IPS-18c (cell line): ENCODE results near the gene OR52L1.

Experiments used
- H3K4me3 ChIP-seq: 2 replicates; pipeline ENCODE4 v1.7.0; 2013; ENCODE audit warnings: low read depth, mild to moderate bottlenecking, low read length, moderate library complexity; ENCODE audit not compliant: insufficient read depth
- H3K9me3 ChIP-seq: one replicate; pipeline ENCODE4 v1.6.1; 2013; ENCODE audit warnings: mild to moderate bottlenecking, low read length, moderate library complexity; ENCODE audit not compliant: control insufficient read depth, insufficient read depth

The OR52L1 gene

DNA sequence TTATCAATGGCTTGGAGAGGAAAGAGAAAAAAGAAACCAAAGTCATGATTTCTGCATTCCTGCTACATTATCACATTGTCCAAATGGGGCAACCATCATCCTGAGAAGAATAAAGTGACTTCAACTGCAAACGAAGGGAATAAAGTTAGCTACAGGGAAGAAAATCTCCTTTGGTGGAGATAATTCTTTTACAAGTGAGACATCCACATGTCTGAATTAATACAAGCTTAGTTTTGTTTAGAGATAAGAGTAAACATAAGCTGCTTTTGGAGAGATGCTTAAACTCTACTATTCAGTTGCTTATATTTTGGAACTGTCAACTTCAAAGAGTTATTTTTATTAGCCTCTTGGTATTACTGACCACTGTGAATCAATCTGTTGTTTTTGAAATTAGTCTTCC, at the start of gene OR52L1:
Gene OR52L1 (minus strand): TSS at position 101 of the 400 bp plus-strand sequence. CDS start 55 bp downstream, at position 46.
- no peak within 1 kb of the TSS for H3K4me3 ChIP-seq
- no peaks in the 10 kb centered on the region for H3K9me3 ChIP-seq

DNA sequence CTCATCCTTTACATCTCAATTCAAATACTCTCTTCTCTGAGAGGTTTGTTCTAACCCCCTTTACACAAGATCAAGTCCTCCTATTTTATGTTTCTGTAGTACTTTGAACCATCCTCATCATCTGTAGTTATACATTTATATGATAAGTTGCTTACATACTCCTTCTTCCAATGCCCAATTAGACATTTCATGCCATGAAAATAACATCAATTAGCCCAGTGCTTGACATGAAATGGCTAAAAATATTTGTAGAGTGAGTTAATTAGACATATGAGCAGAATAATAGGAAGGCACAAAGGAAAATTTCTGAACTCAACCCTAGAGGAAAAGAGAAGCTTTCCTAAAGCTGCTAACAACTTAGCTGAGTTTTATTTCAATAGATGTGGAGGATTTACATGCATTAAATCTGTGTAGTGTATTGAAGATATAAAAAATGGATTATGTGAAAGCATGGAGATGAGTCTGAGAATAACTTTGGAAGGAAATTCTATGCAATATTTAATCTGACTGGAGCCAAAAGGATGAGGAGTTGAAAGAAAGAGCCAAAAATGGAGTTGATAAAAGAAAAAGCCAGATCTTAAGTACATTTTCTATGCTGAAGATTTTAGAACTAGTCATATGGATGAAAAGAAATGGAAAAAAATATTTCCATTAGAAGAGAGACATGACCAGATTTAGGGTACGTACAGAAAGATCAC, 44.1 kb upstream of the OR52L1 start, which contains the start of gene OR56A1:
Gene OR56A1 (minus strand): TSS at position 51 of the 698 bp plus-strand sequence. CDS start 3,066 bp downstream, outside the sequence.
- Histone ChIP-seq H3K4me3 (no peak within 1 kb of the TSS), H3K9me3 (no peaks in the 10 kb centered on the region)

DNA sequence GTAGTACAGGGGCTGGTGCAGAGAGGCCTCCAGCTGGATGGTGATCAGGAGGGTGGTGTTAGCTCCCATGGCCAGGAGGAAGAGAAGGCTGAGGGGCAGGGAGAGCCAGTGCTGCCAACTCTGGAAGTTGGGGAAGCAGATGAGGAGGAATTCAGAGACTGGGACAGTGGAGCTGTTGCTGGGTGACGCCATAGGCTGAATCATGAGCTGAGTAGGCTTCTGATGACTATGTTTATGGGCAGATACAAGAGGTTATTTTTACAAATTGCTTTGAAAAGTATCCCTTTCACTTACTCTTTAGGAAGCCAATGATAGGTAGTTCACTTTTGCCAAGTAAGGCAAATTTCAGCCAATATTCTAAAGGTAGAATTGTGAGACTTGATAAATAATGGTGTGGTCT, 40.7 kb upstream of the OR52L1 start:
- H3K4me3 ChIP-seq = no peak overlapping the region
- H3K9me3 ChIP-seq = no peaks in the 10 kb centered on the region

DNA sequence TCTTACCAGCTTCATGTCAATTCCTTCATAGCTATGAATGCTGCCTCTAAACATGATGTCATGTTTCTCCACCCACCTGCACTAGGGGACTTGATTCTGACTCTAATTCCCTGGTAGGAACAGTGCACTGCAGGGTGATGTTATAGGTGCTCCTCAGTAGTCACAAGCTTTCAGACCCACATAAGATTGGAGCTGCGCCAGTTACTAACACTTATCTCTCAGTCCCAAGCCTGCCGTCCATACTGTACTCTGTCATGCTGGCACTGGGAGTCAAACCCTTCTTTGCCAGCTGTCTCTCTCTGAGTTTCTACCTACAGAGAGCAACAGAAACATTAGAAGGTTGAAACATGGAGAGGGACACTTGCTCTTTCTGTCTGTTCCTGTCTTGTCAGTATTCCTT, 38.3 kb upstream of the OR52L1 start:
- Histone ChIP-seq H3K9me3 (no peaks in the 10 kb centered on the region), H3K4me3 (no peak overlapping the region)

DNA sequence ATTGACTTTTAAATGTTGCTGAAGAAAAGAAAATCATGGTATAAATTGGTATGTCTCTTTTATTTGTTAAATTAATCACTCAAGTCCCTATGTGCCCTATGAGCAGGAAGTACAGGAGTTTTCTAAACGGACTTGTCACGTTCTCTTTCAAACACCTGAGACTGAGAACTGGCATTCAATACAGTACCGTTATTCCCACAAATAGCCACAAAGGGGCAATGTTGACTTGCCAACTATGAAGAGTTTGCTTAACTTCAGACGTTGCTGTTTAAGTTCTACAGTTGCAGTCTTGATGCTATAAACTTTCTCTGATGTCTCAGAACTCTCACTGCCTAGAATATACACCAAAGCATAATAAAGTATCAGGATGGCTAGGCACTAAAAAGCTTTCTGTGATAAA, 36.2 kb upstream of the OR52L1 start:
- H3K9me3 ChIP-seq = no peaks in the 10 kb centered on the region
- no peak overlapping the region for H3K4me3 ChIP-seq

DNA sequence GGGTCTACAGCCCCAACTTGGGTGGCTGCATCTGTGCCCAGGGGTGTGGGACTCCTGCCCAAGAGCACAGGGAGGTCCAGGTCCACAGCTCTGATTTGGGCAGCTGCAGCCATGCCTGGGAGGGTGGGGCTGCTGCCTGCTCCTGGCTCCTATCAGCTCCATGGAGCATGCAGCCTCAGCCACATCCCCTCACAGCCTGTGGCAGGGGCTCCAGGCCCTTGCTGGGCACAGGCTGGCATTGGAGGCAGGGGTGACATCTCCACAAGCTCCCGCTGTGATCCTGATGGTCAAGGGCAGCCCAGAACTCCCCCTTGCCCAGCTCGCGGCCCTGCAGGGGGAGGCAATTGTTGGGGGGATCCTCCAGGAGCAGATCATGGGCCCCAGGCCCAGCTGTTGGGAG, 26.3 kb upstream of the OR52L1 start:
- Histone ChIP-seq H3K4me3 (no peak overlapping the region), H3K9me3 (peaks cover 2% of the 10 kb centered on the region)

DNA sequence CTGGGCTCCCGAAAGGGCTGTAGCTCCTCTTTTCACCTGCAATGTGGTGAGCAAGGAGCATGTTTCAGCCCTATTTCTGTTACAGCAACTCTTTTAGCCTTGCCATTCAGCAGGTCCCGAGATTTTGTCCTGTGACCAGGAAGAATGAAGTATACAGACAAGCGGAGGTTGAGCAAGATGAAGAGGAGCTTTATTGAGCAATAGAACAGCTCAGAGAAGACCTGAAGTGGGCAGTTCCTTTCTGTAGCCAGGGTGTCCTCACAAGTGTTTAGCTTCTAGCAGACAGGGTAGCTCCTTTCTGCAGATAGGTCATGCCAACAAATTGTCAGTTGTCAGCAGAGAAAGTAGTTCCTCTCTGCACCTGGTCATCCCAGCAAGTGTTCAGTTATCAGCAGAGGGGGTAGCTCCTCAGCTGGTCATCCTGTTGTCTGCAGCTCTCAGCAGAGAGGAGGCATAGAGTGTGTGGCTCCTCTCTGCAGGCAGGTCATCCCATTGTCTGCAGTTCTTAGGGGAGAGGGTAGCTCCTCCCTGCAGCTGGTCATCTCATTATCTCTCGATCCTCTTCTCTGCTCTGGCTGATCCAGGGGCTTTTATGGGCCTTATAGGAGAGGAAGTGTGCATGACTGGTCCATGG, 25.4 kb upstream of the OR52L1 start:
- Histone ChIP-seq H3K9me3 (peaks cover 2% of the 10 kb centered on the region), H3K4me3 (no peak overlapping the region)

DNA sequence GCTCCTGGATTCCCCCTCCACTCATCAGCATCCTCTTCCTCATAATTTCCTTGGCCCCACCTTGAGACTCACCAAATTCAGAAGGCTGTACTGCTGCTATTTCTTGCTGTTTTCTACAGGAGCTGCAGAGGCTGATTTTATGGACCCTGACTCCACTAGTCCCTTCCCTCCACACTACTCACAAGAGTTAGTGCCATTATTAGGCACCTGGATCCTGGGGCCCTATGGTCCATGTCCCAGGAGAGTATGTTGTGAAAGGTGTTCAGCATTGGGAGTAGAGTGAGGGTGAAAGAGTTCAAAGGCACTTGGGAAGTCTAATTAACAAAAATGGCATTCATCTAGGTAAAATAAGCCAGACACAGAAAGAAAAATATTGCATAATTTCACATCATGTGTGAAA, 20.1 kb upstream of the OR52L1 start, which contains the start of gene OR56A4:
Gene OR56A4 (minus strand): TSS at position 101 of the 400 bp plus-strand sequence. CDS start 3,954 bp downstream, outside the sequence.
- no peak within 1 kb of the TSS for H3K4me3 ChIP-seq
- no peaks in the 10 kb centered on the region for H3K9me3 ChIP-seq

DNA sequence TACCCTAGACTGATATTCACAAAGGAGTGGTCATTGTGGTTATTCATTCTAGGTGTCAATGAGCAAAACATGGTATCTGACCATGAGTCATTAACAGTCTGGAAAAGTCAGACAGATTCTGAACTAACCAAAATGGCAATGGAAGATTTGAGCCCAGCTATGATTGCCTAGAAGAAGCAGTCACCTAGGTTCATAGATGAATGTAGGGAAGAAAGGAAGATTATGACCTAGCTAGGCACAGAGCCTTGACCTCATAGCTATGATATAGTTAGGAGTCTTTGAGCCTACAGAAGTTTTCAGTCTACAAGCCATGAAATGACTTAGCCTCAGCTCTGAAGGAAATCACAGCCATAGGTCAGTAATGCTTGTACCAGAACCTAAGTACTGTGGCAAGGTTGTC, 19.6 kb upstream of the OR52L1 start:
- H3K4me3 ChIP-seq = no peak overlapping the region
- H3K9me3 ChIP-seq = no peaks in the 10 kb centered on the region

DNA sequence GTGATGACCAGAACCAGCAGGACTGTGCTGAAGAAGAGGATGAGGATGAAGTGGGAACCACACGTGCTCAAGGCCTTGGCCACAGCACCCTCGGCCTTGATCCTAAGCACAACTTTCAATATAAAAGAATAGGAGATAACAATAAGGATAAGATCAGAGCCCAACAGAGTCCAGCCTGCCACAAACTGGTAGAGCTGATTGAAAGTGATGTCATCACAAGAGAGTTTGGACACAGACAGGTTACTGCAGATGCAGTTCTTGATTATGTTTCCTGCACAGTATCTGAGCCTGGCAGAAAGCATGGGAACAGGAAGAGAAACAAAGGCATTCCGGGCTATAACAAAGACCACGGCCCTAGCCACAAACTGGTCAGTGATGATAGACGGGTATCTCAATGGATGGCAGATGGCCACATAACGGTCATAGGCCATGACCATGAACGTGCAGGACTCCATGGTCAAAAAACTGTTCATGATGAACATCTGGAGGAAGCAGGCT, 15.5 kb upstream of the OR52L1 start:
- Histone ChIP-seq H3K9me3 (no peaks in the 10 kb centered on the region), H3K4me3 (no peak overlapping the region)

DNA sequence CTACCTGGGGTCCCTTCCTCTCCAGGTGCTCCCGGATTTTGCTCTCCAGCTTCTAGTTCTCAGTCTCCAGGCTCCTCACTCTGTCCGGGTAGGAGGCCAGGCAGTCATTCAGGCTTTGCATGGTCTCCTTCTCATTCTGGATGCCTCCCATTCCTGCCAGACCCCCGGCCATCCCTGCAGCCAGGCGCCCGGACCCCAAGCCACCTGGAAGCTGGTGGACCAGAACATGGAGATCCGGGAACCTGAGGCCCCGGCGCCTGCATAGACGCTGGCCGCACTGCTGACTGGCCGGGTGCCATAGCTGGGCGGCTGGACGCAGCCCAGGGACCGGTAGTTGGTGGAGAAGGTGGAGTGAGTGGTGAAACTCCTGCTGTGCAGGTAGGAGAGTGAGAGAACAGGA, 8.0 kb upstream of the OR52L1 start:
- Histone ChIP-seq H3K4me3 (no peak overlapping the region), H3K9me3 (no peaks in the 10 kb centered on the region)

DNA sequence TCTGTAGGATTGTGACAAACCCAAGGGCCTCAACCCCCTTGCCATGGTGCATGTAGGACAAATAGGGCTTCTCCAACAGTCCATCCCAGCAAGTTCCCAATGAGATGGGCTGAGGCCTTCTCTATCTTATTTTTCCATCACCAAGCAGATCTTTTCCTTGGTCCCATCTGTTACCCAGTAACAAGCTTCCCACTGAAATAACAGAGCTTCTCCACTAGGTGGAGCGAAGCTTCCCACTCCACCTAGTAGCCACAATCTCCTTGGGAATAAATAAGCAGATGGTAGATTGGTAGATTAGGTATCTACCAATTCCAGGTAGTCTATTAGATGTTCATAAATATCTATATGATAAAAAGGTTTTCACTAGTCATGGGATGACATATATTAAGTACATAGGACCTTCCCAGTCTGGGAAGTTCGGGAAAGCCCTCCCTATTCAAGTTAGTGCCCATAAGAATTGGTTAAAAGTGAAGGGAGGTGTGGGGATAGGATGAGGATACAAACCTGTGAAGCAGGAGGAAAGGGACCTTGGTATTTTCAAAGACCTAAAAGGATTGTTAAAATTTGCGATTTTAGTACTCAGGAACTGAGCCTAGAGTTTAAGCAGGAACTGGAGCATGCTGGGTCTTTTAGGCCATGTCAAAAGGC, 5.9 kb upstream of the OR52L1 start:
- Histone ChIP-seq H3K4me3 (no peak overlapping the region), H3K9me3 (no peaks in the 10 kb centered on the region)

DNA sequence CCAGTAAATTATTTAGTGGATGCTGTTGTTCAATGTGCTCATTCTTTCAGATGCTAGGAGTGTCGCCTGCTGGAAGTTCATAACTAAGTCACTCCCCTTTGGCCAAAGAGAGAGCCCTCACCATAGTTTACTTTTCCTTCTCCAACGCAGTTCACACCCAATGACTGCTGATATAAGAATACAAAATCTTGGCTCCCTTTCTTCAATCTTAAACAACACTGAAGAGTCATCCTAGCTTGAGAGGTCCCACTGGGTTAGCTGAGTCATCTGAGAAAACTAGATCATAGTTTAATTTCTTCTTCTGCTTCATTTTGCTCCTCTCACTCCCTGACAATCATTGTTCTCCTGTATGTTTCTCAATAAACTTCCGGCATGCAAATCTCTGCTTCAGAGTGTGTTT, 5.4 kb upstream of the OR52L1 start:
- no peak overlapping the region for H3K4me3 ChIP-seq

DNA sequence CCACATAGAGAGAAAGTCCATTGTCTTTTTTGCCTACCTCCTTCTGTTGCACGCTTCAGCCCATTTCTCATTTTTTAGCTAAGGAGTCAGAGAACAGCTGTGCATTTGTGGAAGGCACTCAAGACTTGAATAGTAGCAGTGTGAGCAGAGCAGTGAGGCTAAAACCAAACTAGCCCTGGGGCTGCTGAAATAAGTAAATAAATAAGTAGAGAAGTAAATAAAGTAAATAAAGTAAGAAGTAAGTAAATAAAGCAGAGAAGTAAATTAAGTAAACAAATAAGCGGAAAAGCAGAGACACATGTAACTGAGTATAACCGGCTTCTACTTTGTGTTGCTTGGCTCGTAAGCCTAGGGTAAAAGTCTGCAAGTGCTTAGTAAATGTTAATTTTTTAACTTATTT, 2.4 kb upstream of the OR52L1 start:
- Histone ChIP-seq H3K4me3 (no peak overlapping the region), H3K9me3 (no peaks in the 10 kb centered on the region)

More for the DNA sequence above, 5.4 kb upstream of the OR52L1 start:
- no peaks in the 10 kb centered on the region for H3K9me3 ChIP-seq

DNA sequence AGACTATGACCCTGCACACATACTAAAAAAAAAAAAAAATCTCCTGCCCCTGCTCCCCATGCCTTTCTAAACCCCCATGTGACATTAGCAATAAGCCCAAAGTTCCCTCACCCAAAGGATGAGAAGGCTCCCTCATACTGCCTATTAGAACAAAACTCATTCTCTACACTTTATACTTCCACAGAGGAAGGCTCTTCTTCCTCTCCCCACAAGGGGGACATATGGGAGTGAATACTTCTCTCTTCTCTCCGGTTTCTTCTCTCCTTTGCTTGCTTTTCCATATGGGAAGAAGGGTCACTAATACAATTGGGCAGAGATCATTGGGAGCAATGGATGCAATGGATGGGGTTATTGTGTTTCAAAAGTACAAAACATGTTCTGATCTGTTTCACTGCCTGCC, 3.3 kb downstream of the OR52L1 start:
- H3K4me3 ChIP-seq = no peak overlapping the region

DNA sequence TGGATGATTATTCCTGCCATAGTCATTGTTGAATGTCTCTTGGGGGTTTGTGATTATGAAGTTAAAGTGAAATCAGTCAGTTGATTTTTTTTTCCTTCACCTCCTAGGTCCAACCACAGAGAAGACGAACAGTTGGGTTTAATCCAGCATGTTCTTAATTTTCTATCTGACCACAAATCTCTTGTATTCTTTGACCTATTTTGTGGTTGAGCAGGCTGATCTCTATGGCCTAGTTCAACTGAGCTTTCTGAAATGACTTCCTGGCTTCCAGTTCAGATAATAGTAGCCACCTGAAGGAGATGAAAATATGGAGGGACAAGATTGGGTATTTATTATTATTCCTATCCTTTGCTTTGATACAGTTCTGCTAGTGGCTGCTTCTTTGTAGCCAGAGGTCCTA, 13.3 kb downstream of the OR52L1 start:
- Histone ChIP-seq H3K4me3 (no peak overlapping the region), H3K9me3 (no peaks in the 10 kb centered on the region)

More for the DNA sequence above, 3.3 kb downstream of the OR52L1 start:
- H3K9me3 ChIP-seq = no peaks in the 10 kb centered on the region

DNA sequence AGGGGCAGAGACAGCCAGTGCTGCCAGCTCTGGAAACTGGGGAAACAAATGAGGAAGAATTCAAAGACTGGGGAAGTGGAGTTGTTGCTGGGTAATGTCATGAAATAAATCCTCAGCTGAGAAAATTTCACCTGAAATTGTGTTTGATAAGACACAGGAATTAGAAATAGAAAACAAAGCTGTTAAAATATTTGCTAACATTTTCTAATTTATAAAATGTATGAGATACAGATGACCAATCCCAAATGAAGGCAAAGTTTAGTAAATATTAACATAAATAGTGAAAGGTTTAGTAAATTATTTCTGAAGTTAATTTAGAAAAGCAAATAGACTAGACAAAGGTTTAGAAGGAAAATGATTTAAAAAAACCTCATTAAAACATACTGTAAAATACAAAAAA, 18.4 kb downstream of the OR52L1 start, which contains the start of gene OR56A5:
Gene OR56A5 (minus strand): TSS at position 101 of the 400 bp plus-strand sequence. CDS start 0 bp downstream, at position 101.
- no peak within 1 kb of the TSS for H3K4me3 ChIP-seq
- H3K9me3 ChIP-seq = no peaks in the 10 kb centered on the region

DNA sequence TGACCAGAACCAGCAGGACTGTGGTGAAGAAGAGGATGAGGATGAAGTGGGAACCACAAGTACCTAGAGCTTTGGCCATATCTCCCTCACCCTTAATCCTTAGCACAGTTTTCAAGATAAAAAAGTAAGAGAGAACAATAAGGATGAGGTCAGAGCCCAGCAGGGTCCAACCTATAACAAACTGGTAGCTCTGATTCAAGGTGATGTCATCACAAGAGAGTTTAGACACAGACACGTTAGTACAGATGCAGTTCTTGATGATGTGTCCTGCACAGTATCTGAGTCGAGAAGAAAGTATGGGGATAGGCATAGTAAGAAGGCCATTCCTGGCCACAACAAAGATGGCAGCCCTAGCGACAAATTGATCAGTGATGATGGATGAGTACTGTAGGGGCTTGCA, 19.1 kb downstream of the OR52L1 start:
- H3K4me3 ChIP-seq = no peak overlapping the region
- no peaks in the 10 kb centered on the region for H3K9me3 ChIP-seq
